ENCODE results near the gene TMEM258.

The TMEM258 gene

DNA sequence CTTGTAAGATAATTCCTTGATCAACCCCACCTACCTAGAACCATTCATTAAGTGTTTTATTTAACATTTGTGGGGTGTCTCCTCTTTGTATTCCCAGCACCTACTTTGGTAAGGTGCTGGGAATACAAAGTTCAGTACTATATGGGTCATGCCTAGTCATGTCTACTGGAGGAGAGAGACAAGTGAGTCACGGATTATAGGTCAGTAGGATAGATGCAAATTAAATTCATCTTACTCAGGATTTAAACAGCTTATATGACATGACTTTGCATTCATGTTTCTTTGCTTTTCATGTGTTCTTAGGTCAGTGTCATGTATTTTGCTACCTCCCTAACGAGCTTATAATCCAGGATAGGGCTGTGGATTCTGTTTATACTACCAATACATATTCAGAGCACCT lies 27.8 kb upstream of the TMEM258 start:
- peak; percentile 88 for DNase-seq (ENCODE audit: low read depth)
- no peak overlapping the region for H3K4me3 ChIP-seq (ENCODE audit: low read length)
- TF ChIP-seq, protein P1, sequence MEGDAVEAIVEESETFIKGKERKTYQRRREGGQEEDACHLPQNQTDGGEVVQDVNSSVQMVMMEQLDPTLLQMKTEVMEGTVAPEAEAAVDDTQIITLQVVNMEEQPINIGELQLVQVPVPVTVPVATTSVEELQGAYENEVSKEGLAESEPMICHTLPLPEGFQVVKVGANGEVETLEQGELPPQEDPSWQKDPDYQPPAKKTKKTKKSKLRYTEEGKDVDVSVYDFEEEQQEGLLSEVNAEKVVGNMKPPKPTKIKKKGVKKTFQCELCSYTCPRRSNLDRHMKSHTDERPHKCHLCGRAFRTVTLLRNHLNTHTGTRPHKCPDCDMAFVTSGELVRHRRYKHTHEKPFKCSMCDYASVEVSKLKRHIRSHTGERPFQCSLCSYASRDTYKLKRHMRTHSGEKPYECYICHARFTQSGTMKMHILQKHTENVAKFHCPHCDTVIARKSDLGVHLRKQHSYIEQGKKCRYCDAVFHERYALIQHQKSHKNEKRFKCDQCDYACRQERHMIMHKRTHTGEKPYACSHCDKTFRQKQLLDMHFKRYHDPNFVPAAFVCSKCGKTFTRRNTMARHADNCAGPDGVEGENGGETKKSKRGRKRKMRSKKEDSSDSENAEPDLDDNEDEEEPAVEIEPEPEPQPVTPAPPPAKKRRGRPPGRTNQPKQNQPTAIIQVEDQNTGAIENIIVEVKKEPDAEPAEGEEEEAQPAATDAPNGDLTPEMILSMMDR (IDR thresholded peaks at IDR 0.05; ENCODE audit: insufficient read depth, low read depth, low read length, missing control alignments), result no peak

DNA sequence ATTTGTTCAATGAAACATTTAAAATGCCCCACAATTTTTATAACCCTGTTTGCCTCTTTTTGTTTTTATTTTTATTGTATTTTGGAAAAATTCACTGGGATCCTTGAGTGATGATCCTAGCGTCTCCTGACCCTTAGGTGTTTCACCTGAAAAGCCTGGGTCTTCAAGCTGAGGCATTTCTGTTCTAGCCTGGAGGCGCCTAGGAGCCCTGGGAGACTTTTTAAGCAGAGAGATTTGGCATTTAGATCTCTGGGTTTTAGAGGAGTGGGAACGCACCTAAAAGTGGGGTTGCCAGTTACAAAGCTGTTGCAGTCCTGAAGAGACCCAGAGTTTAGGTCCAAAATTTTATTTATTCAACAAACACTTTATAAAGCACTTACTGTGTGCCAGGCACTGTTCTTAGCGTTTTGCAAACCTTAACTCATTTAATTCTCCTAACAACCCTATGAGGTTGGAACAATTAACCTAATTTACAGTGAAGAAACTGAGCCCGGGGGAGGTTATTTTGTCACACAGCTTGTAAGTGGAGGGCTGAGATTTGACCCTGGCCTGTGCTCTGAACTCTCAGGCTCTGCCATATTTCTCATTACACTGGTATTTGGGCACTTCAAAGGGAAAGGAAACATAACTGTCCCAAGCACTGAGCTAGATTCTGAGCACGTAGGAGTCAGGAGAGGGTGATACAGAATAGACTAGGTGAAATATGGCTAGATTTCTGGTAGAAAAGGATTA lies 25.2 kb upstream of the TMEM258 start:
- TF ChIP-seq, protein P1 (IDR thresholded peaks at IDR 0.05; ENCODE audit: insufficient read depth, low read depth, low read length, missing control alignments), result no peak
- no peak overlapping the region for H3K4me3 ChIP-seq (ENCODE audit: low read length)
- no peak for DNase-seq (ENCODE audit: low read depth)

DNA sequence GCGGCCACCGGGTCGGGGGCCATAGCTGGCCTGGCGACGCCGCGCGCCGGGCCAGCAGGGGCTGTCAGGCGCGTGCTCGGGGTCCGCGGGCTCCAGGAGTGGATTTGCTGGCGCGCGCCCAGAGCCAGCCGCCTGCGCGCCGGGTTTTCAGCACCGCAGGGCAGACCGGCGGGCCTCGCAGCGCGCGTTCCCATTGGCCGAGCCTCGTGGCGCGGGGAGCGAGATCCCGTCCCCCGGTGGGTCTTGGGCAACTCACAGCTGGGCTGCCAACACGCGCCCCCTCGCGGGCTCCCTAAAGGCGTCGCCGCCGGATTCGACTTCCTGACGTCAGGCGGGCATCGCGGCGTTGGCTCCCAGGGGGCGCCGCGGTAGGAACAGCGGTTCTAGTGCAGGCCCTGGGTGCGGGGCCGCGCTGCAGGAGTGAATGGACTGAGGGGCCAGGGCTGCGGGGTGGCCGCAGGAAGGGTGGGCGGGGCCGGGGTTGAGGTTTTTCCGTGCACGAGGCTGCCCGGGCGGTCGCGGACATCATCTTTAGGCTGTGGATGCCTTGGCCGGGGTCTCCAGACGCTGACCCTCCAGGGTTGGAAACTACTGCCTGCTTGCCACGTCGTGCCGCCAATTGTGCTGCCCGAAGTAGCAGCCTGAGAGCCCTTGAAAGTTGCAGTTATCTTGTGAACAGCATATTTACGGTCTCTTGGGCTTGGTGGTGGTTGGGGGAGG lies 24.5 kb upstream of the TMEM258 start, which contains the start of gene FADS1:
Gene FADS1 (minus strand): TSS at position 268 of the 720 bp plus-strand sequence. CDS start 74 bp downstream, at position 194.
- TF ChIP-seq, protein P1 (IDR thresholded peaks at IDR 0.05; ENCODE audit: insufficient read depth, low read depth, low read length, missing control alignments), result peak; percentile 37
- H3K4me3 ChIP-seq (ENCODE audit: low read length), result peak within 1 kb of the TSS; percentile 57
- DNase-seq (ENCODE audit: low read depth), result peak; percentile 84

DNA sequence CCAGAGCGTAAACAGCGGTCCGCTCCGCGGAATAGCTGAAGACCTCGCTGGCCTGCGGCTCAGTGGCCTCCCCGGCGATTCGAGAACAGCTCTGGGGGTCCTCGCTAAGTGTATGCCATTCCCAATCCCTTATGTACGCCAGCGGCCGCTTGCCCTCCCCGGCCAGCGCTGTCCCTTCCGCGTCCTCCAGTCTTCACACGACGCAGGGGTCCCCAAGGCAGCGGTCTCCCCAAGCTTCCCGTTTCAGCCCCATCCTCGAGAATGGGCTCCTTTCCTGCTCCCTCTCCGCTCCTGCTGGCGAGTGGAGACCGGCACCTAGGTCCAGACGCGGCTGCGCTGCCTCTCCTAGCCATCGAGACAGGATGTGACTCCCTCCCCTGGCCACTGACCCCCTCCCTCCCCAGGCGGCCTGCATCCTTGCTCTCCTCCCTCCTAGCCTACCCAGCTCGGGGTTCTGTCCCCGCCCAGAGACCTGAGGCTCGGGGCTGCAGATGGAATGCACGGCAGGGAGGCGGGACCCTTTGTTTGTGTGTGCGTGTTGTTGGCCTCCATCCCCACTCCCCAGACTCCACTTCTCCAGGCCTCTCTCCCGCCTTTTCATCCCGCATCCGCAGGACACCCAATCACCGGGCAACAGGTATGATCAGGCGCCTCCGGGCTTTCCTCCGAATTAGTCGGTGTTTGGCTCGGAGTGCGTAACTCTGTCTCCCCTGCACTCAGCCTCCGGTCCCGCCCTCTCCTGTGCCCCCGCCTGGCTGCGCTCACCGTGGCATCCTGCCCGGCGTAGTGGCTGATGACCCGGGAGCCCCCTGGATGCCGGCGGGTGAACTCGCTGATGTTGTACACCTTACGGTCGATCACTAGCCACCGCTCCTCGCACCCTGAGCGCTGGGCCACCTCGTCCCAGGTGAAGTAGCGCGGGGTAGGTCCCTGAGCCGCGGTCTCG lies 23.7 kb upstream of the TMEM258 start:
- peak; percentile 80 for DNase-seq (ENCODE audit: low read depth)
- peak overlapping the region; percentile 57 for H3K4me3 ChIP-seq (ENCODE audit: low read length)
- TF ChIP-seq, protein P1 (IDR thresholded peaks at IDR 0.05; ENCODE audit: insufficient read depth, low read depth, low read length, missing control alignments), result no peak

DNA sequence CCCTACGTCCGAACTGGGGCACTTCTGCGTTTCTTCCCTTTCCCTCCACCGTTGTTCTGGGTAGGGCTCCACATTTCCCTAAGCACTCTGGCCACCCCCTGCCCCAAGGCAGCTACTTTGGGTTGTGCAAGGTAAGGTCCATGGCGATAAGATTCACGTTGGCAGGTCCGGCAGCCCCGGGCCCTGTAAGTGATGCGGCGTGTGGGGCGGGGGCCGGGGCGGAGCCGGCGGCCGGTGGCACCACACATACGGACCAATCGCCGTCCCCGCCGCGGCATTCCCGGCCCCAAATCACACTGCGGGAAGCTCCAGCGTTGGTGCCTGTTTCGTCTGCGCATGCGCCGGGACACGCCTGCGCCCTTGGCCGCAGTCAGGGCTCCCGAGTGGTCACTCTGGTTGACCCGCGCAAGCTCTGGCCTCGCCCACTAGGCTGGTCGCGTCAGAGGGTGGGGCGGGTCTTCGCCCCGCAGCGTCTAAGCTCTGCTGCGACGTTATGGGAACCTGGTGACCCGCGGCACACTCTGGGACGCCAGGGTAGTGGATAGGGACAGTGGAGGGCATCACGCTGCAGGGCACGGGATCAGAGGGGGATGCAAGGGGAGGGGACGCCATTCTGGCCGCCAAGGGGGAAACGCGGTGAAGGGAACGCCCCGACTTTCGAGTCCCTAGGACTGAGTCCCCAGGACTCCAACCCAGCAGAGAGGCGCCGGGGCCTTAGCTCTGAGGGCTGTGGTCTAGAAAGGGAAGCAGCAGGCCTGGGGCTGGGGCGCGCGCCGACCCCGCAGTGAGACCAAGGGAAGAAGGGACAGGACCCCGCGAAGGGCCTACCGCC lies 22.8 kb upstream of the TMEM258 start:
- peak overlapping the region; percentile 57 for H3K4me3 ChIP-seq (ENCODE audit: low read length)
- DNase-seq (ENCODE audit: low read depth), result peak; percentile 68
- TF ChIP-seq, protein P1 (IDR thresholded peaks at IDR 0.05; ENCODE audit: insufficient read depth, low read depth, low read length, missing control alignments), result no peak
